ENCODE measurements around the gene TRAPPC6A.

The TRAPPC6A gene

GRCh38 chr19:45154064-45154827 lies 23.8 kb downstream of the TRAPPC6A start:
- TF ChIP-seq, protein P1, sequence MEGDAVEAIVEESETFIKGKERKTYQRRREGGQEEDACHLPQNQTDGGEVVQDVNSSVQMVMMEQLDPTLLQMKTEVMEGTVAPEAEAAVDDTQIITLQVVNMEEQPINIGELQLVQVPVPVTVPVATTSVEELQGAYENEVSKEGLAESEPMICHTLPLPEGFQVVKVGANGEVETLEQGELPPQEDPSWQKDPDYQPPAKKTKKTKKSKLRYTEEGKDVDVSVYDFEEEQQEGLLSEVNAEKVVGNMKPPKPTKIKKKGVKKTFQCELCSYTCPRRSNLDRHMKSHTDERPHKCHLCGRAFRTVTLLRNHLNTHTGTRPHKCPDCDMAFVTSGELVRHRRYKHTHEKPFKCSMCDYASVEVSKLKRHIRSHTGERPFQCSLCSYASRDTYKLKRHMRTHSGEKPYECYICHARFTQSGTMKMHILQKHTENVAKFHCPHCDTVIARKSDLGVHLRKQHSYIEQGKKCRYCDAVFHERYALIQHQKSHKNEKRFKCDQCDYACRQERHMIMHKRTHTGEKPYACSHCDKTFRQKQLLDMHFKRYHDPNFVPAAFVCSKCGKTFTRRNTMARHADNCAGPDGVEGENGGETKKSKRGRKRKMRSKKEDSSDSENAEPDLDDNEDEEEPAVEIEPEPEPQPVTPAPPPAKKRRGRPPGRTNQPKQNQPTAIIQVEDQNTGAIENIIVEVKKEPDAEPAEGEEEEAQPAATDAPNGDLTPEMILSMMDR (IDR thresholded peaks at IDR 0.05), result no peak

DNA sequence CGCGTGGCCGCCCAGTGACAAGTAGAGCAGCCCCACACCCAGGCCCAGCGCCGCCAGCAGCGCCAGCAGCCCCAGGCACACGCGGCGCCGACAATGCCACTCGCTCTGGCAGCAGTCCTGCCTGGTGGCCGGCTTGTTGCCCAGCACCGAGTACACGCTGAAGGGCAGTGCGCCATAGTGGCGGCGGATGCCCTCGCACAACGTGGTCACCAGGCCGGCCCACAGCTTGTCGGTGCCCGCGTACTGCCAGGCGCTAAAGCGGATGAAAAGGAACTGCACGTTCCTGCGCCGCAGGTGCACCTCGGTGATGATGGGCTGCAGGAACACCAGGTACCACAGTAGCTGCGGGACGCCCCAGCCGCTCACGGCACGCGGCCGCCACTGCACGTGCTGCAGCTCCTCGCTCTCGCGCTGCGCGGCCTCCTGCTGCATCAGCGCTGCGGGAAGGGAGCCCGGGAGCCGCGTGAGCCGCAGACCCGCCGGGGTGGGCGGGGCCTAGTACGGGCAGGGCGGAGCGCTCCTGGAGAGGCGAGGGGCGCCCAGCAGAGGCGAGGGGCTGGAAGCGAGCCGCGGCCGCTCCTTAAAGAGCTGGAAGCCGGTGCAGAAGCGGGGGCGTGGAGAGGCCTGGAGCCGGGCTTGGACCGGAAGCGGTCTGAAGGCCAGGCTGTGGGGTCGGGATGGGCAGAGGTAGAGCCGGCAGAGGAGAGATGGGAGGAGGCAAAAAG lies 24.5 kb downstream of the TRAPPC6A start:
- TF ChIP-seq, protein P1 (IDR thresholded peaks at IDR 0.05), result no peak

GRCh38 chr19:45152504-45153338 lies 25.3 kb downstream of the TRAPPC6A start:
- TF ChIP-seq, protein P1 (IDR thresholded peaks at IDR 0.05), result no peak

GRCh38 chr19:45151821-45152503 lies 26.1 kb downstream of the TRAPPC6A start:
- TF ChIP-seq, protein P1 (IDR thresholded peaks at IDR 0.05), result no peak

GRCh38 chr19:45151320-45151719 lies 26.7 kb downstream of the TRAPPC6A start:
- TF ChIP-seq, protein P1 (IDR thresholded peaks at IDR 0.05), result no peak

- TF ChIP-seq, protein P1 (IDR thresholded peaks at IDR 0.05), result no peak
These were observed 27.2 kb downstream of the TRAPPC6A start for GRCh38 chr19:45150751-45151281.

DNA sequence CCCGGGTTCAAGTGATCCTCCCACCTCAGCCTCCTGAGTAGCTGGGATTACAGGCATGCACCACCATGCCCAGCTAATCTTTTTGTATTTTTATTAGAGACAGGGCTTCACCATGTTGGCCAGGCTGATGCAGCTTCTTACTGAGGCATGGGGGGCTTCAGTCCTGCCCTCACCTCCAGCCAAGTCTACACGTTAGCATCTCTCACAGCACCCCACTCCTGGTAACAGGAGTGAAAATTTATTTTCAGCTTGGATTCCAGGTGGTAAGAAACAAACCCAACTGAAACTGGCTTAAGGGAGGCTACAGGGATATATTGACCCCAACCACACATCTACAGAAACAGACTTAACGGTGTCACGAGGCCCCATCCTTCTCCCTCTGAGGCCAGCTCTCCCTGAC lies 27.9 kb downstream of the TRAPPC6A start:
- TF ChIP-seq, protein P1 (IDR thresholded peaks at IDR 0.05), result no peak
